Left renal cortex interstitium (tissue), 4 donors: ENCODE results near the gene CDC42BPB. TPM values are rescaled to one million over a fixed set of nuclear protein-coding genes. Genes with fewer than 3 reads are reported as not detected.
"Not testable (repeated sequence)": the region's sequence is repeated elsewhere in the genome, so short reads cannot be mapped to it uniquely, and the experiment has no call there.

ENCODE experiments used
- DNase-seq, 4 donors: peaks; one replicate each; pipeline ENCODE4 v3.0.0-alpha.2; 2013; ENCODE audit warnings: low read depth in 4 of 4, low spot score in 2 of 4, missing footprints in 1 of 4
- polyA plus RNA-seq, 4 donors: library from polyadenylated mRNA; unstranded; fragments of 120-200 nt; gene quantifications; one replicate each; pipeline ENCODE4 v1.2.1, GENCODE V29; 2013; ENCODE audit not compliant: insufficient read length in 4 of 4

Gene CDC42BPB
- polyA plus RNA-seq, 4 donors: 71.9 to 96.1 (median 82.7) TPM

DNA sequence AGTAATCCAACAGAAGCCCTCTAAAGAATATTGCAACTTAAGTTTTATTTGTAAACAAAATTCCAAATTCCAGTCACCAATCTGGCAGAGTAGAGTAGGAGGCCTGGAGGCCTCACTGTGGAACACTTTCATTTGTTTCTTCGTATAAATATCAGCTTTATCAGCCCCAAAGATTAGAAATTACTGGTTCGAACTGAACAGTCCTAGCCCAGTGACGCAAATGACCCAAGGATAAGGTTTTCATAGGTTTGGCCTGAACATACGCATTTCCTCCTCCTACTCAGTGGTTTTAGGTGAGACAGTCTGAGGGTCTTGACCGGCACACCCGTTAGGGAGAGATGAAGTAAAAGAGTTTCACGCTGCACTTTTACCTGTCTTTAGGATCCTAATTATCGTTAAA, 1.7 kb downstream of the CDC42BPB start:
- no peak for DNase-seq

- no peak for DNase-seq
Measured at GRCh38 chr14:103052407-103052806, 4.9 kb downstream of the CDC42BPB start.

- no peak for DNase-seq
Measured at GRCh38 chr14:103050935-103051334, 6.4 kb downstream of the CDC42BPB start.

GRCh38 chr14:103047453-103047852, 9.9 kb downstream of the CDC42BPB start:
- DNase-seq: not testable (repeated sequence)

GRCh38 chr14:103045371-103045869, 11.9 kb downstream of the CDC42BPB start:
- DNase-seq: no peak

DNA sequence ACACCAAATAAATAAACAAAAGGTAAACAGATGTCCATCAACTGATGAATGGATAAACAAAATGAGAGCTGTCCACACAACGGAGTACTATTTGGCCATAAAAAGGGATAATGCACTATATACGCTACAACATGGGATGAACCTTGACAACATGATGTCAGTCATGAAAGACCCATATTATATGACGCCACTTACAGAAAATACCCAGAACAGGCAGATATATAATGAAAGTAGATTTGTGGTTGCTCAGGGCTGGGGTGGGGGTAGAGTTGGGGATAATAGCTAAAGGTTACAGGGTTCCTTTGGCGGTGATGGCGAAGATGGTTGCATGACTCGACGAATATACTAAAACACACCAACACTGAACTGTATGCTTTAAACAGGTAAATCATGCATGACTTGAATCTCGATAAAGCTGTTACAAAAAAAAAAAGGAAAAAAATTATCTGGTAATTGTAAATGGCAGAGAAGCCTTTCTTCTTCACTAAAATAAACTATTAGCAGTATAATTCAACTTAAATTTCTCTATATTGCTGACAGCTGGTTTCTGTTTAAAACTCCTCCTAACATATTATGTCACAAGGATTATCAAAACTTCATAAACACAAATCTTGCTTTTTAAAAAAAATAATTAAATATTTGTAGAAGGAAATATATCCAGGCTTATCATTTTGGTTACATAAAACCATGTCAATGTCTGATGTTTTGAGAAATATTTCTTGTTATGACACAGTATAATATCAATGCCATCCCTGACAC, 13.9 kb downstream of the CDC42BPB start:
- no peak for DNase-seq

- no peak for DNase-seq
Measured at GRCh38 chr14:103041464-103041863, 15.9 kb downstream of the CDC42BPB start.

DNA sequence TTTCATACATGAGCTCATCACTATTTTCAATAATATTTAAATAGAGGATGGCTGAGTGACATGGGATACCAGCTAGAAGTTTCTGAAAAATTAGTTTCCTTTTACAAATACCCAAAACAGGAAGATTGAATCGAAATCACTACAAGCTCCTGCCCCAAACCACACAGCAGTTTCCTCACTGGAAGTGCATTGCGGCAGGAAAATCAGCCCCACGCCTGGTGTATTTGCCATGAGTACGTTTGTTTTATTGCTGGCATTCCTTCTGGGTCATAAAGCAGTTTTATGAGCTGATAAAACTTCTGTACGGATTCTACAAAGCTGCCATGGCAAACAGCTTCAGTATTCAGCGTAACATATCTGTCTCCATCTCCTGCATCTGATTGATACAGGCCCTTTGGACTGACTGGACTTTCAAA, 23.7 kb downstream of the CDC42BPB start:
- no peak for DNase-seq

- no peak for DNase-seq
Measured at GRCh38 chr14:103031956-103032355, 25.4 kb downstream of the CDC42BPB start.

GRCh38 chr14:103031566-103031911, 25.8 kb downstream of the CDC42BPB start:
- no peak for DNase-seq

DNA sequence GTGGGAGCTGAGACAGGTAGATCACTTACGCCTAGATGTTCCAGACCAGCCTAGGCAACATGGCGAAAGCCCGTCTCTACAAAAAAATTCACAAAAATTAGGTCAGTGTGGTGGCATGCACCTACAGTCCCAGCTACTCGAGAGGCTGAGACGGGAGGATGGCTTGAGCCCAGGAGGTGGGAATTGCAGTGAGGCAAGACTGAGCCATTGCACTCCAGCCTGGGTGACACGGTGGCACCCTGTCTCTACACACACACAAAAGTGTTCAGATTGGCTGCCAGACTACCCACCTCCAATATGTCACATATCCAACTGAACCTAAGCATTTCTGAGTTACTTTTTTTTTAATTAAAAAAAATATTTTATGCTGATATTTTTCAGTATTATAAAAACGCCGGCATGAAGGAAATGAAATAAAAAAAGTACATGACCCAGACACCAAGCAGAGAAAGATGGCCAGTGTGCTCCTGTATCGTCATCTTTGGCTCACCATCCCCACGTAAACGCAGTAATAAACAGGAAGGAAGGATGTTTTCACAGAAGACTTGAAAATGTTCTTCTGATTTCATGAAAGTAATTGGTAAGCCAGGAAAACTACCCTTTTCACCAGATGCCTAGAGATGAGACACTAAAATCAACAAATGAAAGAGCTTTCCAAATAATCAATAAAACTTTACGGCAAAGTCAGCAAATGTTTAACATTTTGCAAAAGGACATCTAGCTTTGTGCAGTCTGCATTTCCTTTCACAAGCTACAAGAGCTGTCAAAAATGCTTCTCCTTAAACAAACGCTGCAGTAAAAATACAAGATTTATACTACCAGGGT, 26.4 kb downstream of the CDC42BPB start:
- DNase-seq: no peak

DNA sequence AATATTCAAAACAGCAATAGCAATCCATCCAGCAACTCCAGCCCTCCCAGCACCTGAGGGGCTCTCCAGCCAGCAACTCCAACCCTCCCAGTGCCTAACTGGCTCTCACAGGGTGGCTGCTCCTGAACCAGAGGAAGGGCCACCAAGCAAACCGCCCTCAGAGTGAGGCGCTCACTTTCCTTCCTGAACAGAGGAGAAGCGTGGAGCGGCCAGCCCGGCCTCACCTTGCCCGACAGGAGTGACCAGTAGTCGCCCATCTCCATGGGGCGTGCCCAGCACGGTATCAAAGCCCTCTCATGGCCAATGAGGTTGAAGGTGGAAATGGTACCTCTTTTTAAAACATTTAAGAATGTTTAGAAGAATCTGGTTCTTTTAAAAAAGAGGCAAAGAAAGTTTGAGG, 27.4 kb downstream of the CDC42BPB start:
- DNase-seq: no peak

- no peak for DNase-seq
Measured at GRCh38 chr14:103028772-103029171, 28.6 kb downstream of the CDC42BPB start.

- no peak for DNase-seq
Measured at GRCh38 chr14:103028161-103028767, 29.1 kb downstream of the CDC42BPB start.

DNA sequence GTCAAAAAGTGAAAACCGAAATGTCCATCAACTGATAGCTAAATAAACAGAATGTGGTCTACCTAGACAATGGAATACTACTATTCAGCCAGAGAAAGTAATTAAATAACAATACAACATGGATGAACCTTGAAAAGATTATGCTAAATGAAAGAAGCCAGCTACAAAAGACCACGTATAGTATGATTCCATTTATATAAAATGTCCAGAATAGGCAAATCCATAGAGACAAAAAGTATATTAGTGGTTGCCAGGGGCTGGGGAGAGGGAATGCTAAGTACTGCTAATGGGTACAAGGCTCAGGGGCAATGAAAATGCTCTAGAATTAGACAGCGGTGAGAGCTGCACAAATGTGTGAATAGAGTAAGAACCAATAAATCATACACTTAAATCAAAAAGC, 29.9 kb downstream of the CDC42BPB start:
- DNase-seq: no peak

- DNase-seq: no peak
Measured at GRCh38 chr14:103026988-103027387, 30.4 kb downstream of the CDC42BPB start.

GRCh38 chr14:103026196-103026595, 31.2 kb downstream of the CDC42BPB start:
- not testable (repeated sequence) for DNase-seq

- DNase-seq: no peak
Measured at GRCh38 chr14:103023881-103024473, 33.4 kb downstream of the CDC42BPB start.

- no peak for DNase-seq
Measured at GRCh38 chr14:103022685-103023044, 34.7 kb downstream of the CDC42BPB start.

DNA sequence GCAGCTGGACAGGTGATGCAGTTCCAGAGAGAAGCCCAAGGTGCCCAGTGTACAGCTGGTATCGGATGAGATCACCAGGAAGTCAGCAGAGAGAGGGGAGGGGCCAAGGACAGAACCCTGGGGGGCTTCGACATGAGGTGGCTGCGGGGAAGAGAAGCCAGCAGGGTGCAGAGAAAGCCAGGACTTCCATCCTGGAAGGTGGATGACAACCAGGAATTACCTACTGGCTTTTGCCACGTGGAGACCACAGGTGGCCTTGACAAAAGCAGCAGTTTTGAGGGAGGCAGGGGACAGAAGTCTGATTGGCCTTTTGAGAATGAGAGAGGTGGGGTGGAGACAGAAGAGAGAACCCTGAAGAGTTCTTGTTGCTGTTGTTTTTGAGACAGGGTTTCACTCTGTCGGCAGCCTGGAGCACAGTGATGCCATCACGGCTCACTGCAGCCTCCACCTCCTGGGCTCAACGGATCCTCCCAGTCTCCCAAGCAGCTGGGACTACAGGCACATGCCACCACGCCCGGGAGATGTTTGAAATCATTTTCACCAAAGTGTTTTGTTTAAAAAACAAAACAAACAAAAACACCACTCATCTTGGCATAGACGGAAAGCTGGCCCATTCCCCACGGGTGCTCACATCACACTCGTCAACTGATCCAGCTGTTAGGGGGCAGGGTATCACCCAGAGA, 35.2 kb downstream of the CDC42BPB start:
- DNase-seq: no peak

DNA sequence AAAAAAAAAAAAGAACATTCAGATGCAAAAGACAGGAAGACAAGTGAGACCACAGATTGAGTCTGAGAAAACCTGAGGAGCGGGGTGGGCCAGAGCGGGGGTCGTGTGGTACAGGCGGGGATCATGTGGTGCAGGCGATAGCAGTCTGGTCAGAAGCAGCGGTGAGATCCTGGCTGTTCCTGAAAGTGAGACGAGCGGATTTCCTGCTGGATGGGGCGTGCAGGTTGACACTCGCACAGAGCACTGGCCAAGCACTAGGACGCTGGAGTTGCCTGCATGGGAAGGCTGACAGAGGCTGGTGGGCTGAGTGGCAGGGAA, 35.7 kb downstream of the CDC42BPB start:
- no peak for DNase-seq
